ENCODE results near the gene DYNC2H1.

Gene DYNC2H1

DNA sequence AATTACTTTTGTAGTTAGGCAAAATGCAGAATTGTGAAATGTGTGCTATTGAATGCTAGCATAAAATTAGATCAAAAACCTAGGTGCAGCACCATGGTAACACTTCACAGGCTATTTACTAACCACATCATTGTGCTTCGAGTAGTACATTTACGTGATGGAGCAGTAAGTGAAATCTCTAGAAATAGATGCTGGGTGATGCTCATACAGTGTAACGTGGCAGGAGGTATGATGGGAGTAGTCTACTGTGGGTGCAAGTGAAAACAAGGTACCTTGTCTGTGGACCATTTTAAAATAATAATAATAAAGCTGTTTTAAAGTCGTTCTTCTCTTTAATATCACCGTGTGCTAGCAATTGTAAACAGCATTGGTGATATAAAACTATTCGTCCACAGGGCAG lies 132.3 kb downstream of the DYNC2H1 start:
- no peak overlapping the region for H3K27ac ChIP-seq (ENCODE audit: extremely low read depth, low read depth, low read length)
- H3K36me3 ChIP-seq (ENCODE audit: control insufficient read depth in 2 of 2, insufficient read depth in 1 of 2, low read length in 2 of 2) = peaks cover 0 to 15% of the 10 kb centered on the region in 2 experiments; a peak in 1 of 3 replicates
- no peak overlapping the region for H3K4me3 ChIP-seq (ENCODE audit: low read depth, low read length)
- TF ChIP-seq MZF1 (tag by site-specific recombination; IDR thresholded peaks at IDR 0.05; ENCODE audit: borderline replicate concordance) (no peak), ZNF121 (tag by site-specific recombination; IDR thresholded peaks at IDR 0.05) (no peak), ZFP3 (tag by site-specific recombination; IDR thresholded peaks at IDR 0.05; ENCODE audit: low read depth) (no peak)
- TF ChIP-seq, protein P1, sequence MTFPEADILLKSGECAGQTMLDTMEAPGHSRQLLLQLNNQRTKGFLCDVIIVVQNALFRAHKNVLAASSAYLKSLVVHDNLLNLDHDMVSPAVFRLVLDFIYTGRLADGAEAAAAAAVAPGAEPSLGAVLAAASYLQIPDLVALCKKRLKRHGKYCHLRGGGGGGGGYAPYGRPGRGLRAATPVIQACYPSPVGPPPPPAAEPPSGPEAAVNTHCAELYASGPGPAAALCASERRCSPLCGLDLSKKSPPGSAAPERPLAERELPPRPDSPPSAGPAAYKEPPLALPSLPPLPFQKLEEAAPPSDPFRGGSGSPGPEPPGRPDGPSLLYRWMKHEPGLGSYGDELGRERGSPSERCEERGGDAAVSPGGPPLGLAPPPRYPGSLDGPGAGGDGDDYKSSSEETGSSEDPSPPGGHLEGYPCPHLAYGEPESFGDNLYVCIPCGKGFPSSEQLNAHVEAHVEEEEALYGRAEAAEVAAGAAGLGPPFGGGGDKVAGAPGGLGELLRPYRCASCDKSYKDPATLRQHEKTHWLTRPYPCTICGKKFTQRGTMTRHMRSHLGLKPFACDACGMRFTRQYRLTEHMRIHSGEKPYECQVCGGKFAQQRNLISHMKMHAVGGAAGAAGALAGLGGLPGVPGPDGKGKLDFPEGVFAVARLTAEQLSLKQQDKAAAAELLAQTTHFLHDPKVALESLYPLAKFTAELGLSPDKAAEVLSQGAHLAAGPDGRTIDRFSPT (tag by site-specific recombination; IDR thresholded peaks at IDR 0.05) = no peak
- POLR2A ChIA-PET = no interaction called here
- H3K9me3 ChIP-seq (ENCODE audit: control insufficient read depth, insufficient read depth, low read depth, low read length) = no peaks in the 10 kb centered on the region
- H3K4me1 ChIP-seq (ENCODE audit: control insufficient read depth, insufficient read depth, low read length) = no peaks in the 10 kb centered on the region
- CTCF ChIA-PET = no interaction called here

DNA sequence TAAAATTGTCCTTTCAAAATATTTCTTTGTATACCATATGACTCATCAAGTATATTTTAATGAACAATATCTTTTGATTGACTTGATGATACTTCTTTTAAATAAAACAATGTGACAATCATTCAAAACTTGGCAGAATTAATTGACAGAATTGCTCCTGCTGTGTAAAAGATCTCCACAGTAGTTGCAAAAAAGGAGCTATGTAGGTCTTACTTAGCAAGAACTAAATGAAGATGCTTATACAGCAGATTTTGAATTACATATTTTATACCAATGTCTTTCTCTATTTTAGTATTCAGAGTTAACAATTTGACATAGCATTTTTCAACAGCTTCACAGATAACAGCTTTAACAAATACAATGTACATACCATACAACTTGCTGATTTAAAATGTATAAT lies 144.9 kb downstream of the DYNC2H1 start:
- Histone ChIP-seq H3K4me3 (ENCODE audit: low read depth, low read length) (no peak overlapping the region), H3K36me3 (ENCODE audit: control insufficient read depth in 2 of 2, insufficient read depth in 1 of 2, low read length in 2 of 2) (peaks cover 0 to 25% of the 10 kb centered on the region in 2 experiments; a peak in 1 of 3 replicates), H3K4me1 (ENCODE audit: control insufficient read depth, insufficient read depth, low read length) (no peaks in the 10 kb centered on the region), H3K9me3 (ENCODE audit: control insufficient read depth, insufficient read depth, low read depth, low read length) (no peaks in the 10 kb centered on the region), H3K27ac (ENCODE audit: extremely low read depth, low read depth, low read length) (no peak overlapping the region)
- no peak for TF ChIP-seq ZNF404 (tag by site-specific recombination; IDR thresholded peaks at IDR 0.05)
- TF ChIP-seq ZNF677 (tag by site-specific recombination; IDR thresholded peaks at IDR 0.05) = no peak
- no peak for TF ChIP-seq ZNF596 (tag by site-specific recombination; IDR thresholded peaks at IDR 0.05)
- TF ChIP-seq ZNF214 (tag by site-specific recombination; IDR thresholded peaks at IDR 0.05; ENCODE audit: borderline replicate concordance) = no peak
- TF ChIP-seq, protein P2, sequence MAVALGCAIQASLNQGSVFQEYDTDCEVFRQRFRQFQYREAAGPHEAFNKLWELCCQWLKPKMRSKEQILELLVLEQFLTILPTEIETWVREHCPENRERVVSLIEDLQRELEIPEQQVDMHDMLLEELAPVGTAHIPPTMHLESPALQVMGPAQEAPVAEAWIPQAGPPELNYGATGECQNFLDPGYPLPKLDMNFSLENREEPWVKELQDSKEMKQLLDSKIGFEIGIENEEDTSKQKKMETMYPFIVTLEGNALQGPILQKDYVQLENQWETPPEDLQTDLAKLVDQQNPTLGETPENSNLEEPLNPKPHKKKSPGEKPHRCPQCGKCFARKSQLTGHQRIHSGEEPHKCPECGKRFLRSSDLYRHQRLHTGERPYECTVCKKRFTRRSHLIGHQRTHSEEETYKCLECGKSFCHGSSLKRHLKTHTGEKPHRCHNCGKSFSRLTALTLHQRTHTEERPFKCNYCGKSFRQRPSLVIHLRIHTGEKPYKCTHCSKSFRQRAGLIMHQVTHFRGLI (tag by site-specific recombination; IDR thresholded peaks at IDR 0.05) = no peak
- no peak for TF ChIP-seq RBAK (tag by site-specific recombination; IDR thresholded peaks at IDR 0.05)
- no peak for TF ChIP-seq ZNF585B (tag by site-specific recombination; IDR thresholded peaks at IDR 0.05)
- TF ChIP-seq MZF1 (tag by site-specific recombination; IDR thresholded peaks at IDR 0.05; ENCODE audit: borderline replicate concordance) = no peak
- TF ChIP-seq, protein P3, sequence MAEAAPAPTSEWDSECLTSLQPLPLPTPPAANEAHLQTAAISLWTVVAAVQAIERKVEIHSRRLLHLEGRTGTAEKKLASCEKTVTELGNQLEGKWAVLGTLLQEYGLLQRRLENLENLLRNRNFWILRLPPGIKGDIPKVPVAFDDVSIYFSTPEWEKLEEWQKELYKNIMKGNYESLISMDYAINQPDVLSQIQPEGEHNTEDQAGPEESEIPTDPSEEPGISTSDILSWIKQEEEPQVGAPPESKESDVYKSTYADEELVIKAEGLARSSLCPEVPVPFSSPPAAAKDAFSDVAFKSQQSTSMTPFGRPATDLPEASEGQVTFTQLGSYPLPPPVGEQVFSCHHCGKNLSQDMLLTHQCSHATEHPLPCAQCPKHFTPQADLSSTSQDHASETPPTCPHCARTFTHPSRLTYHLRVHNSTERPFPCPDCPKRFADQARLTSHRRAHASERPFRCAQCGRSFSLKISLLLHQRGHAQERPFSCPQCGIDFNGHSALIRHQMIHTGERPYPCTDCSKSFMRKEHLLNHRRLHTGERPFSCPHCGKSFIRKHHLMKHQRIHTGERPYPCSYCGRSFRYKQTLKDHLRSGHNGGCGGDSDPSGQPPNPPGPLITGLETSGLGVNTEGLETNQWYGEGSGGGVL (tag by site-specific recombination; IDR thresholded peaks at IDR 0.05) = no peak
- no peak for TF ChIP-seq ZNF324 (tag by site-specific recombination; IDR thresholded peaks at IDR 0.05)
- TF ChIP-seq, protein P4, sequence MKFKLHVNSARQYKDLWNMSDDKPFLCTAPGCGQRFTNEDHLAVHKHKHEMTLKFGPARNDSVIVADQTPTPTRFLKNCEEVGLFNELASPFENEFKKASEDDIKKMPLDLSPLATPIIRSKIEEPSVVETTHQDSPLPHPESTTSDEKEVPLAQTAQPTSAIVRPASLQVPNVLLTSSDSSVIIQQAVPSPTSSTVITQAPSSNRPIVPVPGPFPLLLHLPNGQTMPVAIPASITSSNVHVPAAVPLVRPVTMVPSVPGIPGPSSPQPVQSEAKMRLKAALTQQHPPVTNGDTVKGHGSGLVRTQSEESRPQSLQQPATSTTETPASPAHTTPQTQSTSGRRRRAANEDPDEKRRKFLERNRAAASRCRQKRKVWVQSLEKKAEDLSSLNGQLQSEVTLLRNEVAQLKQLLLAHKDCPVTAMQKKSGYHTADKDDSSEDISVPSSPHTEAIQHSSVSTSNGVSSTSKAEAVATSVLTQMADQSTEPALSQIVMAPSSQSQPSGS (tag by site-specific recombination; IDR thresholded peaks at IDR 0.05; ENCODE audit: low read depth) = no peak
- TF ChIP-seq, protein P5, sequence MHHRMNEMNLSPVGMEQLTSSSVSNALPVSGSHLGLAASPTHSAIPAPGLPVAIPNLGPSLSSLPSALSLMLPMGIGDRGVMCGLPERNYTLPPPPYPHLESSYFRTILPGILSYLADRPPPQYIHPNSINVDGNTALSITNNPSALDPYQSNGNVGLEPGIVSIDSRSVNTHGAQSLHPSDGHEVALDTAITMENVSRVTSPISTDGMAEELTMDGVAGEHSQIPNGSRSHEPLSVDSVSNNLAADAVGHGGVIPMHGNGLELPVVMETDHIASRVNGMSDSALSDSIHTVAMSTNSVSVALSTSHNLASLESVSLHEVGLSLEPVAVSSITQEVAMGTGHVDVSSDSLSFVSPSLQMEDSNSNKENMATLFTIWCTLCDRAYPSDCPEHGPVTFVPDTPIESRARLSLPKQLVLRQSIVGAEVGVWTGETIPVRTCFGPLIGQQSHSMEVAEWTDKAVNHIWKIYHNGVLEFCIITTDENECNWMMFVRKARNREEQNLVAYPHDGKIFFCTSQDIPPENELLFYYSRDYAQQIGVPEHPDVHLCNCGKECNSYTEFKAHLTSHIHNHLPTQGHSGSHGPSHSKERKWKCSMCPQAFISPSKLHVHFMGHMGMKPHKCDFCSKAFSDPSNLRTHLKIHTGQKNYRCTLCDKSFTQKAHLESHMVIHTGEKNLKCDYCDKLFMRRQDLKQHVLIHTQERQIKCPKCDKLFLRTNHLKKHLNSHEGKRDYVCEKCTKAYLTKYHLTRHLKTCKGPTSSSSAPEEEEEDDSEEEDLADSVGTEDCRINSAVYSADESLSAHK (tag by site-specific recombination; IDR thresholded peaks at IDR 0.05) = no peak
- ChIA-PET CTCF (interaction anchor here (1.7 kb wide), 1 partner anchor 347 kb away, joined by 5 read pairs; no protein-coding TSS in a partner anchor), POLR2A (interaction anchor here (1.0 kb wide), 1 partner anchor 11 kb away, joined by 3 read pairs; no protein-coding TSS in a partner anchor)
